Suprapubic skin (tissue), 4 donors: Measurements from ENCODE around the gene STXBP5.

Source experiments
- CTCF ChIP-seq, 2 donors: fragments of 200-600 bp in 1 of 2; fragments of 450-650 bp in 1 of 2; sonication (generic) in 1 of 2; IDR thresholded peaks; one replicate each; pipeline ENCODE4 v1.5.1; 2016 to 2019; ENCODE audit warnings: antibody characterized with exemption in 2 of 2, mild to moderate bottlenecking in 1 of 2, moderate library complexity in 1 of 2
- EP300 ChIP-seq: sonication (generic); formaldehyde crosslinking; IDR thresholded peaks from one replicate; pipeline ENCODE4 v1.6.1; 2017; ENCODE audit warnings: antibody characterized with exemption
- POLR2A ChIP-seq, 2 donors: fragments of 450-650 bp; IDR thresholded peaks; one replicate each; pipeline ENCODE4 v1.6.1; 2017; ENCODE audit warnings: antibody characterized with exemption in 2 of 2, mild to moderate bottlenecking in 2 of 2, moderate library complexity in 2 of 2
- POLR2AphosphoS5 ChIP-seq, 3 donors: sonication (generic); formaldehyde crosslinking; IDR thresholded peaks; one replicate each; pipeline ENCODE4 v1.6.1; 2017; ENCODE audit warnings: antibody characterized with exemption in 3 of 3

- TF ChIP-seq CTCF (IDR thresholded peaks at IDR 0.05) (no peak), POLR2A (IDR thresholded peaks at IDR 0.05) (no peak), POLR2AphosphoS5 (IDR thresholded peaks at IDR 0.05) (no peak), EP300 (no peak)
Measured at GRCh38 chr6:147322299-147323162, 118.3 kb downstream of the STXBP5 start.
